Progenitor cell of endocrine pancreas (in vitro differentiated cells): ENCODE results near the gene WDR62. TPM values are rescaled to one million over a fixed set of nuclear protein-coding genes. Genes with fewer than 3 reads are reported as not detected.

Source experiments
- DNase-seq: peaks from one replicate; pipeline ENCODE4 v3.0.0; 2021; ENCODE audit warnings: low spot score; ENCODE audit not compliant: unreplicated experiment
- H3K27ac Mint-ChIP-seq: 2 replicates; pipeline ENCODE4 v1.8.0; 2021; ENCODE audit warnings: mild to moderate bottlenecking, moderate library complexity, mixed read lengths
- H3K27me3 Mint-ChIP-seq: 2 replicates; pipeline ENCODE4 v1.8.0; 2021; ENCODE audit warnings: mixed read lengths
- H3K36me3 Mint-ChIP-seq: 2 replicates; pipeline ENCODE4 v1.8.0; 2022; ENCODE audit warnings: mixed read lengths; ENCODE audit not compliant: insufficient read depth
- H3K4me1 Mint-ChIP-seq: 2 replicates; pipeline ENCODE4 v1.8.0; 2021; ENCODE audit warnings: low read depth, mixed read lengths
- H3K4me3 Mint-ChIP-seq: 2 replicates; pipeline ENCODE4 v1.8.0; 2021; ENCODE audit warnings: low read depth, mild to moderate bottlenecking, moderate library complexity, mixed read lengths
- H3K9me3 Mint-ChIP-seq: 2 replicates; pipeline ENCODE4 v1.8.0; 2021; ENCODE audit warnings: low read depth, mixed read lengths
- long read RNA-seq: library from polyadenylated mRNA; unstranded; transcript quantifications from one replicate; pipeline ENCODE4 v2.0.0, GENCODE V29; 2020
- total RNA-seq: library from RNA; stranded (reverse); gene quantifications from 2 replicates; pipeline ENCODE4 v1.2.1, GENCODE V29; 2021
- TF ChIP-seq, protein P1 (sequence below): fragments of 200-600 bp; sonication (generic); IDR thresholded peaks from one replicate; pipeline ENCODE4 v1.5.0; 2021; ENCODE audit warnings: antibody characterized with exemption, mild to moderate bottlenecking; ENCODE audit not compliant: unreplicated experiment

WDR62 gene
- 9.2 and 10.6 TPM in 2 replicates for total RNA-seq
- long read RNA-seq, partial matches to known transcripts = 0 of 2 reads
- long read RNA-seq, other reads (novel, unspliced or antisense) = 1 of 2 reads

- Mint-ChIP-seq H3K27me3 (no peaks in the 10 kb centered on the region), H3K9me3 (no peaks in the 10 kb centered on the region), H3K36me3 (no peaks in the 10 kb centered on the region), H3K4me3 (peak within 1 kb of the TSS; percentile 97), H3K27ac (peak within 1 kb of the TSS; percentile 100), H3K4me1 (peaks cover 24% of the 10 kb centered on the region)
- DNase-seq = peak; percentile 92
- TF ChIP-seq, protein P1, sequence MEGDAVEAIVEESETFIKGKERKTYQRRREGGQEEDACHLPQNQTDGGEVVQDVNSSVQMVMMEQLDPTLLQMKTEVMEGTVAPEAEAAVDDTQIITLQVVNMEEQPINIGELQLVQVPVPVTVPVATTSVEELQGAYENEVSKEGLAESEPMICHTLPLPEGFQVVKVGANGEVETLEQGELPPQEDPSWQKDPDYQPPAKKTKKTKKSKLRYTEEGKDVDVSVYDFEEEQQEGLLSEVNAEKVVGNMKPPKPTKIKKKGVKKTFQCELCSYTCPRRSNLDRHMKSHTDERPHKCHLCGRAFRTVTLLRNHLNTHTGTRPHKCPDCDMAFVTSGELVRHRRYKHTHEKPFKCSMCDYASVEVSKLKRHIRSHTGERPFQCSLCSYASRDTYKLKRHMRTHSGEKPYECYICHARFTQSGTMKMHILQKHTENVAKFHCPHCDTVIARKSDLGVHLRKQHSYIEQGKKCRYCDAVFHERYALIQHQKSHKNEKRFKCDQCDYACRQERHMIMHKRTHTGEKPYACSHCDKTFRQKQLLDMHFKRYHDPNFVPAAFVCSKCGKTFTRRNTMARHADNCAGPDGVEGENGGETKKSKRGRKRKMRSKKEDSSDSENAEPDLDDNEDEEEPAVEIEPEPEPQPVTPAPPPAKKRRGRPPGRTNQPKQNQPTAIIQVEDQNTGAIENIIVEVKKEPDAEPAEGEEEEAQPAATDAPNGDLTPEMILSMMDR = peak; percentile 0
Observed at GRCh38 chr19:36054733-36055686, at the start of gene WDR62. TSS of gene WDR62 (plus strand) at chr19:36054897. CDS start at chr19:36054972, 75 bp downstream.

- Mint-ChIP-seq H3K4me1 (peaks cover 17% of the 10 kb centered on the region), H3K9me3 (no peaks in the 10 kb centered on the region), H3K27ac (peak overlapping the region; percentile 41), H3K36me3 (peaks cover 12% of the 10 kb centered on the region), H3K27me3 (no peaks in the 10 kb centered on the region), H3K4me3 (peak overlapping the region; percentile 59)
- no peak for DNase-seq
- TF ChIP-seq, protein P1 = no peak
Observed at GRCh38 chr19:36006955-36007354, 47.7 kb upstream of the WDR62 start.

DNA sequence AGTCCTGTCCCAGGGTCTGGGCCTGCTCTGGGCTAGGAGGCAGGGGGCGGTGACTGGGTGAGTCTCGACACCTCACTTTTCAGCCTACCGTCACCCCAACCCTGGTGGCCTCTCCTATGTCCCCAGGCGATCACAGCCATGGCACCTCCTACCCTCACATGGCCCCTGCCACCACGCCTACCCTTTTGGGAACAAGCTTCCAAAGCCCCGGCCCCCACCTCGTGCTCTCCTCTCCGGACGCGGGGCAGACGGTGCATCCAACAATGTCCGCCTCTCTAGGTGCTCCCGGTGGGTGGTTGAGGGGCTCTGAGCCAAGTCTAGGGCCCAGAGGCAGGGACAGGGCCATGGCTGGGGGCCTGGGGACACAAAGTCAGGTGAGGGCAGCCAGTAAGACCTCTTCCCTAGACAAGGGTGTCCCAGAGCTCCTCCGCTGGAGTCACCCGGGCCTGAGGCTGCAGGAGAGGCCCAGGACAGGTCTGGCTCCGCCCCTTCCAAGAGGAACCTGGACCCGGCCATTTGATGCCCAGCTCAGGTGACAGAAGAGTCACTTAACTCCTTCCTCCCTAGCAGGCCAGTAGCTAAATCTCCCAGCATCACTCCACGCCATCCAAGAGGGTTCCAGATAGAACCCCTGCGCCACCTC lies 46.2 kb upstream of the WDR62 start, which contains the start of gene SYNE4:
Gene SYNE4, minus strand, starts transcription at position 478 of the 643 bp plus-strand sequence. Its CDS starts 132 bp downstream, at position 346.
- no peaks in the 10 kb centered on the region for H3K9me3 Mint-ChIP-seq
- H3K27ac Mint-ChIP-seq = peak within 1 kb of the TSS; percentile 94
- H3K4me1 Mint-ChIP-seq = peaks cover 20% of the 10 kb centered on the region
- peak within 1 kb of the TSS; percentile 95 for H3K4me3 Mint-ChIP-seq
- H3K36me3 Mint-ChIP-seq = peaks cover 8% of the 10 kb centered on the region
- peak; percentile 47 for DNase-seq
- no peaks in the 10 kb centered on the region for H3K27me3 Mint-ChIP-seq
- TF ChIP-seq, protein P1 = no peak

DNA sequence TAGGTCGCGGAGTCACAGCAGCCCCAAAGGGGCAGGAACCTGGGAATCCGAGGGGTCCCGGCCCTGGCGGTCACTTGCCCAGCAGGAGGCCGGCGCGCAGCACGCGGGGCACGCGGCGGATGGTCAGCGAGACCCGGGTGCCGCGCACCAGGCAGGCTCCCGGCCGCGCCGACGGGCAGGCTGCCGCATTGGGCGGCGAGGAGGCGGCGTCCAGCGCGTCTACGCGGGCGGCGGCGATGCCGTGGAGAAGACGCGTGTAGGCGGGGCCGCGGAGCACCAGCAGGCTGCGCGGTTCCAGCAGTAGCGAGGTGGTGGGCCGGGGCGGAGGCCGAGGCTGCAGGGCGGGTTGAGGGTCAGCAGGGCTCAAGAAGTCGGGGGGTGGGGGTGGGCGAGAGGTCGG lies 45.5 kb upstream of the WDR62 start:
- peaks cover 8% of the 10 kb centered on the region for H3K36me3 Mint-ChIP-seq
- H3K27ac Mint-ChIP-seq = peak overlapping the region; percentile 42
- peaks cover 28% of the 10 kb centered on the region for H3K4me1 Mint-ChIP-seq
- H3K4me3 Mint-ChIP-seq = peak overlapping the region; percentile 95
- H3K27me3 Mint-ChIP-seq = no peaks in the 10 kb centered on the region
- TF ChIP-seq, protein P1 = peak; percentile 20
- H3K9me3 Mint-ChIP-seq = no peaks in the 10 kb centered on the region
- DNase-seq = peak; percentile 30
